Measurements from ENCODE around the gene CAMK4.

GRCh38 chr5:111201705-111202104 is 22.5 kb upstream of the CAMK4 start:
- TF ChIP-seq POLR2A (IDR thresholded peaks at IDR 0.05; ENCODE audit: control extremely low read depth in 1 of 2, low read depth in 2 of 2, low read length in 2 of 2) (no peak), SRF (IDR thresholded peaks at IDR 0.05; ENCODE audit: low read depth, low read length) (no peak), CREB1 (IDR thresholded peaks at IDR 0.05) (no peak), JUN (IDR thresholded peaks at IDR 0.05; ENCODE audit: low read depth, low read length) (no peak), POLR2AphosphoS5 (IDR thresholded peaks at IDR 0.05; ENCODE audit: low read depth, low read length) (no peak), SP1 (IDR thresholded peaks at IDR 0.05; ENCODE audit: low read depth, low read length) (no peak), TEAD4 (IDR thresholded peaks at IDR 0.05; ENCODE audit: low read depth, low read length) (no peak)
- TF ChIP-seq, protein P1, sequence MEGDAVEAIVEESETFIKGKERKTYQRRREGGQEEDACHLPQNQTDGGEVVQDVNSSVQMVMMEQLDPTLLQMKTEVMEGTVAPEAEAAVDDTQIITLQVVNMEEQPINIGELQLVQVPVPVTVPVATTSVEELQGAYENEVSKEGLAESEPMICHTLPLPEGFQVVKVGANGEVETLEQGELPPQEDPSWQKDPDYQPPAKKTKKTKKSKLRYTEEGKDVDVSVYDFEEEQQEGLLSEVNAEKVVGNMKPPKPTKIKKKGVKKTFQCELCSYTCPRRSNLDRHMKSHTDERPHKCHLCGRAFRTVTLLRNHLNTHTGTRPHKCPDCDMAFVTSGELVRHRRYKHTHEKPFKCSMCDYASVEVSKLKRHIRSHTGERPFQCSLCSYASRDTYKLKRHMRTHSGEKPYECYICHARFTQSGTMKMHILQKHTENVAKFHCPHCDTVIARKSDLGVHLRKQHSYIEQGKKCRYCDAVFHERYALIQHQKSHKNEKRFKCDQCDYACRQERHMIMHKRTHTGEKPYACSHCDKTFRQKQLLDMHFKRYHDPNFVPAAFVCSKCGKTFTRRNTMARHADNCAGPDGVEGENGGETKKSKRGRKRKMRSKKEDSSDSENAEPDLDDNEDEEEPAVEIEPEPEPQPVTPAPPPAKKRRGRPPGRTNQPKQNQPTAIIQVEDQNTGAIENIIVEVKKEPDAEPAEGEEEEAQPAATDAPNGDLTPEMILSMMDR (IDR thresholded peaks at IDR 0.05; ENCODE audit: control extremely low read depth in 1 of 3, insufficient read depth in 1 of 3, low read depth in 1 of 3, low read length in 3 of 3), result no peak

Measured in H1 (cell line).